Thyroid gland (tissue), 4 donors: ENCODE results near the gene RAB28.

ENCODE experiments used
- POLR2A ChIP-seq, 2 donors: fragments of 450-650 bp; IDR thresholded peaks; one replicate each; pipeline ENCODE4 v1.6.1; 2017; ENCODE audit warnings: antibody characterized with exemption in 2 of 2, mild to moderate bottlenecking in 2 of 2, moderate library complexity in 1 of 2
- TF ChIP-seq, protein P1 (sequence below), 6 experiments: fragments of 200-600 bp in 3 of 6; fragments of 450-650 bp in 3 of 6; sonication (generic) in 3 of 6; IDR thresholded peaks; one replicate each; pipeline ENCODE4 v1.5.1; 2016 to 2019; ENCODE audit warnings: antibody characterized with exemption in 6 of 6, mild to moderate bottlenecking in 2 of 6, inconsistent platforms in 1 of 6, moderate library complexity in 1 of 6

DNA sequence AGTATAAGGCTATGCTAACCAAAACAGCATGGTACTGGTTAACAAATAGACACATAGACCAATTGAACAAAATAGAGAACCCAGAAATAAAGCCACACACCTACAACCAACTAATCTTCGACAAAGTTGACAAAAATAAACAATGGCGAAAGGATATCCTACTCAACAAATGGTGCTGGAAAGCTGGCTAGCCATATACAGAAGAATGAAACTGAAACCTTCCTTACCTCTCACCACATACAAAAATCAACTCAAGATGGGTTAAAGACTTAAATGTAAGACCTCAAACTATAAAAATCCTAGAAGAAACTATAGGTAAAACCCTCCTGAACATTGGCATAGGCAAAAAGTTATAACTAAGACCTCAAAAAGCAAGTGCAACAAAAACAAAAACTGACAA is 47.2 kb downstream of the RAB28 start:
- TF ChIP-seq, protein P1, sequence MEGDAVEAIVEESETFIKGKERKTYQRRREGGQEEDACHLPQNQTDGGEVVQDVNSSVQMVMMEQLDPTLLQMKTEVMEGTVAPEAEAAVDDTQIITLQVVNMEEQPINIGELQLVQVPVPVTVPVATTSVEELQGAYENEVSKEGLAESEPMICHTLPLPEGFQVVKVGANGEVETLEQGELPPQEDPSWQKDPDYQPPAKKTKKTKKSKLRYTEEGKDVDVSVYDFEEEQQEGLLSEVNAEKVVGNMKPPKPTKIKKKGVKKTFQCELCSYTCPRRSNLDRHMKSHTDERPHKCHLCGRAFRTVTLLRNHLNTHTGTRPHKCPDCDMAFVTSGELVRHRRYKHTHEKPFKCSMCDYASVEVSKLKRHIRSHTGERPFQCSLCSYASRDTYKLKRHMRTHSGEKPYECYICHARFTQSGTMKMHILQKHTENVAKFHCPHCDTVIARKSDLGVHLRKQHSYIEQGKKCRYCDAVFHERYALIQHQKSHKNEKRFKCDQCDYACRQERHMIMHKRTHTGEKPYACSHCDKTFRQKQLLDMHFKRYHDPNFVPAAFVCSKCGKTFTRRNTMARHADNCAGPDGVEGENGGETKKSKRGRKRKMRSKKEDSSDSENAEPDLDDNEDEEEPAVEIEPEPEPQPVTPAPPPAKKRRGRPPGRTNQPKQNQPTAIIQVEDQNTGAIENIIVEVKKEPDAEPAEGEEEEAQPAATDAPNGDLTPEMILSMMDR (IDR thresholded peaks at IDR 0.05): no peak
- TF ChIP-seq POLR2A (IDR thresholded peaks at IDR 0.05): no peak
